HG02840 (cell line): Measurements from ENCODE around the gene SPRN.

Source experiments
- ATAC-seq: cut with Tn5 transposase; IDR thresholded peaks from one replicate; pipeline ENCODE4 v1.9.1; 2021; ENCODE audit warnings: mild to moderate bottlenecking, moderate library complexity, moderate number of reproducible peaks; ENCODE audit not compliant: unreplicated experiment, low FRiP score

The SPRN gene

DNA sequence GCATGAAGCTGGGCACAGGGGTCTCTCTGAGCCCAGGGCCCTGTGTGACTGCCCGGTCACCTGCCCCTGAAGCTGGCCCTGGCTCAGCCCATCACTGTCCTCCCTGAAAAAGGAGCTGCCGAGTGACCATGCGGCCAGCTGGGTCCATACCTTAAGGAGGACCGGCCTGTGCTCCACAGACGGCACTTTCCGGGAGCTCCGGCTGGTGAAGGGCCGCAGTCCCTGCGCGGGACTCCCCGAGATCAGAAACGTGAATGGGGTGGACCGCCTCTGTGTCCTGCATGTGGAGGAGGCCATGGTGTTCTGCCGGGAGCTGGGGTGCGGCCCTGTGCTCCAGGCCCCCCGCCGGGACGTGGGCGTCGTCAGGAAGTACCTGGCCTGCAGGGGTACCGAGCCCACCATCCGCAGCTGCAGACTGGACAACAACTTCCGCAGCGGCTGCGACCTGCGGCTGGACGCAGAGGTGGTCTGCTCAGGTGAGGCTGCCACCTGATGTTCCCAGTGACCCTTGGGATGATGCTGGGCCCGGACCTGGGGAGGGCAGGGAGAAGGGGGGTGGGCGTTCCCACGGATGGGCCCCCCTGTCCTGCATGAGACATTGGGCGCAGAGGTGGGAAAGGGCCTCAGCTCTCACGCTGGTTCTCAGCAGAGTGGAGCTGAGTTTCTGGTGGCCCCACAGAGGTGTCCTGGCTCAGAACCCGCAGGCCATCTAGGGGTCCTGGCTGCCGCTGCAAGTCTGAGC lies 32.8 kb upstream of the SPRN start:
- no peak for ATAC-seq

DNA sequence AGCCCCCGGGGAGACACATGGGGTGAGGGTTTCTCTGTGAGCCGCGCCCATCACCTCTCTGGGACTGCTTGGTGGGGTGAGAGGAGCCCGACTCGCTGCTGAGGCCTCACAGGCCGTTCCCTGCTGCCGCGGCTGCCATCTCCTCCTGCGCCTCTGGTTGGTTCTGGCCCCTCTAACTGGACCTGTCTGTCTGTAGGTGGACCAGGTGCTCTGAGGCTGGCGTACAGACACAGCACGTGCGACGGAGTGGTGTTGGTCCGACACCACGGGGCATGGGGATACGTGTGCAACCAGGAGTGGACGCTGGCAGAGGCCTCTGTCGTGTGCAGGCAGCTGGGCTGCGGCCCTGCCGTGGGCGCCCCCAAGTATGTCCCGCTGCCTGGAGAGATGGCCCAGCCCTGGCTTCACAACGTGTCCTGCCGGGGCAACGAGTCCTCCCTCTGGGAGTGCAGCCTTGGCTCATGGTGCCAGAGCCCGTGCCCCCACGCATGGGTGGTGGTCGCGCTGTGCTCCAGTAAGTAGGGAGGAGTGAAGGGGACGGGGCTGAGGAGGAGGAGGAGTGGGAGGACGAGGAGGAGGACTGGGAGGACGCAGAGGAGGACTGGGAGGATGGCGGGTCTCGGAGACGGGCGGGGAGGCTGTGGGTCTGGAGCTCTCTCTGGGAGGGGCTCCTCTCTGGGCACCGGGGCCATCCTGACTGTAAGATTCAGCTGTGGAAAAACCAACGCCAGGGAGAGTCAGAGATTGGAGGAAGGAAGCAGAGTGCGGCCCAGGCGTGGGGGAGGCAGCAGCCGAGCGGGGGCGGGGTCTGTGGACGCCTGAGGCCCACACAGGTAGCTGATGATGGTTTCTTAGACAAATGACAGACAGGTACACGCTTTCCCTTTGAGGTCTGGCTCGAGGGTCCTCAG lies 31.9 kb upstream of the SPRN start:
- ATAC-seq, result no peak

DNA sequence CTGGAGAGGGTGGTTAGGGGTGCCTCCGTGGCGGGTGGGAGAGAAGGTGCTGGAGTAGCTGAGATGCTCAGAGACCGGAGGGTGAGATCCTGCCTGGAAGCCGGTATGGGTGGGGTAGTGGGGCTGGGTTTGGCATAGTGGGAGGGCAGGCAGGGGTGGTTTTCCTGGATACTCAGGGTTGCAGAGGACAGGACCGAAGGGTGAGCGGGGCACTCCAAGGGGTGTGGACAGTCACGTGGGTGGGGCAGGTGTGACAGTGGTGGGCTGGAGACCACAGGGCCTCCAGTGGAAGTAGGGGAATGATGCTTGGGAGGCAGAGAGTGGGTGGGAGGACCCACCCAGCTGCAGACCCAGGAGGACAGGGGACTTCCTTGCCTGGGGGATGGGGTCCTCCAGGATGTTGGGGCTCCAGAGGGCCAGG lies 31.2 kb upstream of the SPRN start:
- ATAC-seq, result no peak

DNA sequence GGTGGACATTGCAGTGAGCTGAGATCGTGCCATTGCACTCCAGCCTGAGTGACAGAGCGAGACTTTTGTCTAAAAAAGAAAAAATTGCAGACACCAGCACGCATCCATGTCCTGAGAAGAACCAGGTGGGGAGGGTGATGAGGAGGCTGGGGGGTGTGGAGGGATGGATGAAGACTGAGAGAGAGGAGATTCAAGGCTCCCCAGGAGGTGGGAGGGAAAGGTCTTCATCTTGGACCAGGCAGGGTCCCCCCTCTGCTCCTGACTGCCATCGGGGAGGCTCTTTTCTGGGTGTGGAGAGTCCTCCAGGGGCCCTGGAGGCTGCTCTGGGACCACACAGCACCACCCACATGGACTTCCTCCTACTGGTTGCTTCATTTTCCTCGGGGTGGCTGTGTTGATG lies 30.8 kb upstream of the SPRN start:
- no peak for ATAC-seq

DNA sequence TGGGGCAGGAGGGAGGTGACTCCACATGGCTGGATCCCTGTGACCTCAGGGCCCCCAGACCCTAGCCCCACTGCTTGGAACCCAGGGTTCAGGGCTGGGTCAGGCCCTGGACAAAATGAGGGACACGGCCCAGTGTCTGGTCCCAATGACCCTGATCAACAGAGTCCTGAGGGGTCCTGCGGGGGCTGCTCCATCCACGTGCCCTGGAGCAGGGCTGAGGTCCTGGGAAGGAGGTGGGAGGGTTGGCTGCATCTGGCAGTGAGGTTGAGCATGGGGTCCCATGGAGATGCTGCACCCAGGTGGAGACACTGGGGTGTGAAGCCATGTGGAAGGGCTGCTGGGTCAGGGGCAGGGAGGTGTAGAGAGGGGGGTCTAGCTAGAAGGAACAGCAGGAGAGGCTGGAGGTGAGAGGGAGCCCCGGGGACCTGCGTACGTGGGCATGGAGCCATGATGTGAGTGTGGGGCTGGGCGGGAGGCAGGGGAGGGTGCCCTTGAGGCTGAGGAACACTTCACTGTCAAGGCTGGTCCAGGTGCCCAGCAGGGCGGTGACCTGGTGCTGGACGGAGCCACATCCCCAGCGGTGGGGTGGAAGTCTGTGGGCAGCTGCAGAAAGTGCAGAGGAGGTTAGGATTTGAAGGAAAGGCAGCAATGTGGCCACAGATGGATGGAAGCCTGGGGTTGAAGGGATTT lies 29.9 kb upstream of the SPRN start:
- no peak for ATAC-seq

DNA sequence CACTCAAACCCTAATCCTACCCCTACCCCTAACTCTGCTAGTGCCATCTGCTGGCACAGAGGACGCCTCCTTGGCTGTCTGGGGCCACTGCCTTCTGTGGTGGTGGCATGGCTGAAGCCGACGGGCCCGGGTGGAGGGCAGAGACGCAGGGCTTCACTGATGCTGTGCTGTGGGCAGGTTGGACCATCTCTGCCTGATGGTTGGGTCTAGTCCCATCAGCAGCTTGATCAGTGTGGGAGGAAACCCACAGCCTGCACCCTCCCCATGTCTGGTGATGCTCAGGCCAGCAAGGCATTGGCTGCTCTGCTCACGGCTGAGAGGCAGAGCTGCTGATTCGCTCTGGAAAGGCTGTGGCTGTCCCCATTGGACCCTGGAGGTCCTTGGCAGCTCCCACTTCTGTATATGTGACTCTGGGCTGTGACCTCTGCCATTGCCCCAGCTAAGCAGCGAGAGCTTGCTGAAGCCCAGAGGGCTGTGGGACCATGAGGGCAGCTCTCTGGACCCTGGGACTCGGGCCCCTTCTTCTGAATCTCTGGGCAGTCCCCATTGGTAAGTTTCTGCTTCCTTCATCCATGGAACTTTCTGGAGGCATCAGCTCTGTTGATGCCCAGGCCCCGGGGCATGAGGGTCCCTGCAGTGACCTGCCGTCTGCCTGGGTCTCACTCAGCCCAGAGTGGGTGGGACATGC lies 29.2 kb upstream of the SPRN start, which contains the start of gene SCART1:
Gene SCART1 (plus strand): TSS at position 430 of the 688 bp plus-strand sequence. CDS start 53 bp downstream, at position 483.
- ATAC-seq, result no peak

DNA sequence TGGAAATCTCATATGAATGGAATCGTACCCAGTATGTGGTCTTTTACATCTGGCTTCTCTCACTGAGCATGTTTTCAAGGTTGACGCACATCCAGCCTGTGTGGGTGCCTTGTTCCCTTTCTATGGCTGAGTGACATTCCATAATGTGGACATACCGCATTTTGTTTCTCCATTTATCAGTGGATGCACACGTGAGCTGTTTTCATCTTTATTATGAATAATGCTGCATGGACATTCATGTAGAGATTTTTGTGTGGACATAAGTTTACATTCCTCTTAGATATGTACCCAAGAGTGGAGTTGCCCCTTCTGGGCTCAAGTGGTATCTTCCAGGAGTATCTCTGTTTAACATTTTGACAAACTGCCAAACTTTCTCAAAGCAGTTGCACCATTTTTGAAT lies 28.0 kb upstream of the SPRN start:
- no peak for ATAC-seq

DNA sequence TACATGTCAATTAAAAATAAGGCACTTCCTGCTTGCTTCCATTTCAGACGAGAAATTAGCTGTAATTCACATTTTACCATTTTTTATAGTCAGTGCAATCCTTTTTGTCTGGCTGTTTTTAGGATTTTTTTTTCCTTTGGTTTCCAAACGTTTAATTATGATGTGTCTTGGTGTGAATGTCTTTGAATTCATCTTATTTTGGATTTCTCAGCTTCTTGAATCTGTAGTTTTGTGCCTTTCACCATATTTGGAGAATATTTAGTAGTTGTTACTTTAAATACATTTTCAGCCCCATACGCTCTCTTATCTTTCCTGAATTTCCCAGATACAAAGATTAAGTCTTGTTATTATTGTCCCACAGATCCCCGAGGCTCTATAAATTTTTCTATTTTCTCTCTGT lies 26.9 kb upstream of the SPRN start:
- no peak for ATAC-seq

DNA sequence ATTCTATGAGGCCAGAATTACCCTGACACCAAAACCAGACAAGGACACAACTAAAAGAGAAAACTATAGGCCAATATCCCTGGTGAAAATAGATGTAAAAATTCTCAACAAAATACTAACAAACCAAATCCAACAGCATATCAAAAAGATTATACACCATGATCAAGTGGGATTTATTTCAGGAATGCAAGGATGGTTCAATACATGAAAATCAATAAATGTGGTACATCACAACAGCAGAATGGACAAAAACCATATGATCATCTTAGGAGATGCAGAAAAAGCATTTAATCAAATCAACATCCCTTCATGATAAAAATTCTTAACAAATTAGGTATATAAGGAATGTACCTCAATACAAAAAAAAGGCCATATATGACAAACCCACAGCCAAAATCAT lies 23.7 kb upstream of the SPRN start:
- no peak for ATAC-seq

DNA sequence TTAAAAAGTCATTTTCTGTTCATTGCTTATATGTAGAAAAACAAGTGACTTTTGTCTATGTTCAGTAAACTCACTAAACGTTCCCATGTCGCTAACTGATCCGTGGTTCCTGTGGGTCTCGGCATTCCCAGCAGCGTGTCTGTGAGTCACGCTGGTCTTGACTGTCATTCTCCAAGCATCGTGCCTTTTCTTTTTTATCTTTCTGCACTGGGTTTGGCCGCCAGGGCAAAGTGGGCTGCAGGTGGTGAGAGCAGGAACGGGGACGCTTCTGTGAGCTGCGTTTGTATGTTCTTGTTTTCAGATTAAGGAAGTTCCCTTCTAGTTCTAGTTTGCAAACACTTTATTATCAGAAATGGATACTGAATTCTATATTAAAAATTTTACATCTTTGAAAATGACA lies 22.6 kb upstream of the SPRN start:
- ATAC-seq, result no peak

DNA sequence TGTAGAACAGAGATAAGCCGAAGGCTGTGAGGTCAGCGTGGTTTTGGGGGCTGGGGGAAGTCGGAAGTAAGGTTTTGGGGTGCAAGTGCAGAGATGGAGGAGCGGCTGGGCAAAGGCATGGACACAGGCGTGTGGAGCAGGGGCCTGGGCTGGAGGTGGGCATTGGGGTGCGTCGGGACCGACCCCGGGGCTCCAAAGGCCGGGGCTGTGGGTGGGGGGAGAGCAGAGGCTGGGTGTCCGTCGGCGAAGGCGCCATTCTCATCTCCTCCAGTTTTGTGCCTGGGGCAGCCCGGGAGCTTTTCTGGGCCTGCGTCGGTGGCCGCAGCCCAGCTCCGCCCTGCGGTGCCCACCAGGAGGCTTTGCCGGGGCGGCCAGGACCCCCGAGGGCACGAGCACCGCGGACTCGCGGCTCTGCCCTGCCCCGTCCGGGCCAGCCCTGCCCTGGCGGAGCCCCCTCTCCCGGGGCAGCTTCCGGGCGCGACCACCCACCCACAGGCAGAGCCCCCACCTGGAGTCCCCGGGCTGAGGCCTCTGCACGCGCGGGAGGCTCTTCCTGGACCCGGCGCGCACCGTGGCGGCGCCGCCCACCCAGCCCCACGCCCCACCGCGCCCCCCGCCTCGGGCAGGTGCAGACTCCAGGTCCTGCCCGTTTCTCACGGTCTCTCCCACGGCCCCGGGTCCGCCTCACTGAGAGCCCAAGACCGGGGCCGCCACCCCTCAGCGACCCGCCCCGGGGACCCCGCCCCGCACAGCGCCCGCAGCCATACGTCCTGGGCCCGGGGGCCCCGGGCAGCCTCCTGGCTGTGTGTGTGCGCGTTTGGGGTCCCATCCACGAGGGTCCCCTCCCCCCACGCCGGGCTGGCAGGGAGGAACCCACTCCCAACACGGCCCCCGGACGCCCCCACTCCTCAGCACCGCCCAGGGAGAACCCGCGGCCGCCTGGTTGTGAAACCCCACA lies 21.6 kb upstream of the SPRN start:
- no peak for ATAC-seq

DNA sequence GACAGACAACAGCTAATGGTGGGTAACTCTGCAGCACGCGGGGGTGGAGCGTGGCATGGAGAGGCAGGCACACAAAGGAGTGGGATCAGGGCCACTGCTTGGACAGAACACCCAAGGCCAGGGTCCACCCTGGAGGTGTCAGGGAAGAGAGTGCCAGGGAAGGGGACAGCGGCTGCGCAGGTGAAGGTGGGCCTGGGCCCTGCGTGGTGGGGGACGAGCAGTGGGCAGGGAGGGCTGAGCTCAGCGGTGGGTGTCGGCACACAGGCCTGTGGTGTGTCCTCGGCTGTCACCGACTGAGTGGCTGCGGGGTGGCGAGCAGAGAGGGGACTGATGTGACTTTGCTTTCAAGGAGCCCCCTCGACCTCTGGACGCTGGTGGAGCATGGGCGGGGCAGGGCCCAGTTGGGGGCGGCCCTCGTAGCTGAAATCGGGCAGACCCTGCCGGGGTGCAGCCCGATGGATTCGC lies 20.9 kb upstream of the SPRN start:
- no peak for ATAC-seq

DNA sequence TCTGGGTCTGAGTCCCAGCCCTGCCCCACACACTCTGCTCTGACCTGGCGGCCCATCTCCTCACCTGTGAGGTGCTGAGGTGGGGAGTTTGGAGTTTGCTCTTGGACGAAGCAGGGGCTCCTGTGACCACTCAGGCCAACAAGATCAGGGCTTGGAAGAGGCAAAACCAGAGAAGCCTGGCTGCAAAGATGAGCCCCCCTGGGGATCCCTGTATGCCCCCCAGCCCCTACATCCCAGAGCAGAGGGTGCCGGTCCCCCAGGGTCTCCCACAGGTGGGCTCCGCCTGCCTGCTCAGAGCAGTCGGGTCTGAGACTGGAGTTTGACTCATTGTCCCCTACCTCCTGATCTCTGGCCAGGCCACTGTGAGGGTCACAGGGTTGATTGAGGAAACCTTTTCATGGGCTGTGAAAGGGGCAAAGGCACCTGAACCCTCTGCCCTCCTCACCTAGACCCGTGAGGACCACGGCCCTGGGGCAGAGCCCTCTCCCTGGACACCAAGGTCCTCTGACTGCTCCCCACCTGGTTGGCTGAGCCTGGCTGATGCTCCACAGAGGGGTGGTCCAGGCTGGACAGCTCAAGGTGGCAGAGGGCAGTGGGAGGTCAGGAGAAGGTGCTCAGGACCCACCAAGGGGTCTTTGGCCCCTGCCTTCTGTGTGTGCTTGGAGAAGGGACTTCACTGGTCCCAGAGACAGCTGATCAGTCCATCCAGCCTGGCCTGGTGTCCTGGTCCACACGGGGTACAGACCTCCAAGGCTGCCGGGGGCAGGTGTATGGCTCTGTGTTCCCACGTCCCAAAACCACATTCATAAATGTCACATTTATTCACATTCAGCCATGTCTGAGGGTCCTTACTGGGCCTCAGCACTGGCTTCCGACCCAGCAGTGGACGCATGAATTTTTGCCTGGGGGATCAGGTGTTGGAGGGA lies 20.2 kb upstream of the SPRN start:
- ATAC-seq, result no peak

DNA sequence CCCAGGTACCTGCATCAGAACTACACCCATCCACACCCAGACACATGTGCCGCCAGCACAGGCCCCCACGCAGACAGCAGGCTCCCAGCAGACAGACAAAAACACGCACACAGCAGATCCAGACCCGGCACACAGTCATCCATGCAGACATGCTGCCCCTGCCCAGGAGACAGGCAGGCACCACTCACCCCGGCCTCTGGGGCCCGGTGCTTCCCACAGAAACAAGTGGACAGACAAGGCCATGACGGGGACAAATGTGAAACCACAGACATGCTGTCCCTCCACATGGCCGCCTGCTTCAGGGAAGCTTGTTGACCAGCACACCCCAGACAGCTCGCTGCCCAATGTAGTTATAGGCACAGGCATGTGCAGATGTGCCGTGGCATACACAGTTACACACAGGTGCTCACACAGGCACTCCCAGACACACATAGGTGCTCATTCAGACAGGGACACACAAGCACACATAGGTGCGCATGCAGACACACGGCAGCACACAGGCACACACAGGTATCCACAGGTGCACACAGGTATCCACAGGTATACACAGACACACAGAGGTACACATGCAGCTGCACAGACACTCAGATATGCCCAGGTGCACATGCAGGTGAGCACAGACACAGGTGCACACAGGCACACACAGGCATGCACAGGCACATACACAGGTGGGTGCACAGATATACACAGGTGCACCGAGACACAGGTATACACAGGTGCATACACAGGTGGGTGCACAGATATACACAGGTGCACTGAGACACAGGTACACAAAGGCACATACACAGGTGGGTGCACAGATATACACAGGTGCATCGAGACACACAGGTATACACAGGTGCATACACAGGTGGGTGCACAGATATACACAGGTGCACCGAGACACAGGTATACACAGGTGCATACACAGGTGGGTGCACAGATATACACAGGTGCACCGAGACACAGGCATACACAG lies 18.8 kb upstream of the SPRN start:
- ATAC-seq, result no peak

DNA sequence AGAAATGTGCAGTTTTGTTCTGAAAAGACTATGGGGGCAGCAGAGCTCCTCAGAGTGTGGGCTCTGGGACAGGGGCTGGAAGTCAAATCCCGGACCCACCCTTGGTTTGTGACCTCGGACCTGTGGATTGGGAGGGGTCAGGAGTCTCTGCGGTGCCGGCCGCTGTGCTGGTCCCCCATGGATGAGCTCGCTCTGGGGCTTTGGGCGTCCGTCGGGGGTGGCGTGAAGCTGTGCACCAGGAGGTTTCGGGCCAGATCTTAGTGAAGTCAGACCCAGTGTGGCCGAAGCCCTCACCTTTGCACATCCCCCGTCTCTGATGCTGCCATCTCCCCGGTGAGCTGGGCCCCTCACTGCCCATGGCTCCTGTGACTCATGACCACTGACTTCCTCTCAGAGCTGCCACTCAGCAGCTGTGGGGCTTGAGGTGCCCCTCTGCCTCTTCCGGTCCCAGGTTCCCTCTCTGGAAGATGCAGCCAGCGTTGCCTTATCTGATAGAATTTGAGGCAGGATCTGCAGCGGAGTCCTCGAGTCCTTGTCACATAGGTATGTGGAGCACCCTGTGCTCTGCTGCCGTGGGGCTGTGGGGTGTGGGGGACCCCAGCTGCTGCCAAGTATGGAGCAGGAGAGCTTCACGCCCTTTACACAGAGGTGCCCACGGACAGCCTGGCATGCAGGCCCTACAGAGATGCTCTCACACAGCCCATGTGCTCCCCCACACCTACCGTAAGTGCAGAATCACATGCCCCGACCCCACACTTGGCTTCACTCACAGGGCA lies 18.0 kb upstream of the SPRN start:
- no peak for ATAC-seq

DNA sequence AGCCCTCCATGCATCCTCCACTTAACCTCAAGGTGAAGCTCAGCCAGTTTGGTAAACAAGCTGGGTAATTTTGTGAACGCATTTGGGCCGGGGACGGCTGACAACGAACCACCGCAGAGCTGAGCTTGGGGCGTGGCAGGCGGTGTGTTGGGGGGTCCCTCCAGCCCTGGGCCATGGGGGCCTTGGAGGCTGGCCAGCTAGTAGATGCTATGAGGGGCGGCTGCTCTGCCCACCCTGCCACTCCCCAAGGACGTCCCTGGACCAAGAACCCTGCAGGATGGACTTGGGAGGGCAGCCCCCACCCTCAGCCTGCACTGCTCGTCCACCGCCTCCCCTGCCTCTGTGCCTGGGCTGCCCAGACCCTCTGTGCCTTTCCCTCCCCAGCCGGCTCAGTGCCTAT lies 17.4 kb upstream of the SPRN start:
- ATAC-seq, result no peak
